Activated naive CD8-positive, alpha-beta T cell treated with anti-CD3 and anti-CD28 coated beads, Interleukin-2, amount 10 ng/mL, durations not matched to agents 7 days and 5 days (primary cell): ENCODE data around the gene USP47. TPM values are rescaled to one million over a fixed set of nuclear protein-coding genes. Genes with fewer than 3 reads are reported as not detected.
A peak's percentile ranks its signal among the peaks of the same experiment; 100 is the strongest.

Source experiments
- ATAC-seq: fragments of 150-1000 bp; cut with Tn5 transposase; one replicate; pipeline ENCODE4 v1.10.0; 2021; ENCODE audit warnings: low read depth, moderate library complexity
- POLR2A ChIA-PET: fragments of 350-600 bp; sonication (Branson Sonifier 250); formaldehyde crosslinking; loops from one replicate; lab custom pipeline; 2021; ENCODE audit warnings: antibody characterized with exemption; lab: Charles Lee
- DNase-seq: peaks from one replicate; pipeline ENCODE4 v3.0.0; 2021
- H3K27ac Mint-ChIP-seq: one replicate; pipeline ENCODE4 v1.8.0; 2022; ENCODE audit warnings: mild to moderate bottlenecking, mixed read lengths
- H3K27me3 Mint-ChIP-seq: one replicate; pipeline ENCODE4 v1.8.0; 2022; ENCODE audit warnings: mild to moderate bottlenecking, moderate library complexity, mixed read lengths
- H3K36me3 Mint-ChIP-seq: one replicate; pipeline ENCODE4 v1.8.0; 2021; ENCODE audit warnings: mild to moderate bottlenecking, mixed read lengths
- H3K4me1 Mint-ChIP-seq: one replicate; pipeline ENCODE4 v1.8.0; 2021; ENCODE audit warnings: mixed read lengths
- H3K4me3 Mint-ChIP-seq: one replicate; pipeline ENCODE4 v1.8.0; 2022; ENCODE audit warnings: mild to moderate bottlenecking, moderate library complexity, mixed read lengths
- H3K9me3 Mint-ChIP-seq: one replicate; pipeline ENCODE4 v1.8.0; 2021; ENCODE audit warnings: mixed read lengths
- total RNA-seq, 2 experiments: library from RNA; stranded (reverse); gene quantifications; one replicate each; pipeline ENCODE4 v1.2.3, GENCODE V29; 2021

The USP47 gene
- total RNA-seq, 2 experiments from 2014 or later, result 43.7 to 46.0 TPM

DNA sequence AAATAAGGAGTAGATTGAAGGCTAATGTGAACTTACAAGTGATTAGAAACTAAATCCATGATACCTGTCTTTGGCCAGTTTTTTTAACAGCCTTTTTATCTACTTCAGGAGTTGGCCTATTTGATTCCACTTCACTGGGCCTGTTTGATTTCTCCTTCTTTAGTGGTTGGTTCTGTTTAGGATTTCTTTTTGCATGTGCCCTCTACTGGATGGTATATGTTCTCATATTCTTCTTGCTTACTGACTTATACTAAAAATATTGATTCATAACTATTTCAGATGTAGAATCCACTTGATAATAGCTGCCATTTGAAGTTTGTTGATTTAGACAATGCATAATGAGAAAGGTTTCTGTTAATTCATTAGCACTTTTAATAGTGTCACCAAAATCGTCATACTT is 53.9 kb downstream of the USP47 start:
- no peak for ATAC-seq
- H3K9me3 Mint-ChIP-seq, result no peaks in the 10 kb centered on the region
- no peaks in the 10 kb centered on the region for H3K27me3 Mint-ChIP-seq
- no peak overlapping the region for H3K27ac Mint-ChIP-seq
- POLR2A ChIA-PET, result interaction anchor here (0.5 kb wide), 1 partner anchor 113 kb away, joined by 3 read pairs; the partner anchor contains the start of gene DKK3
- DNase-seq, result no peak
- peaks cover 11% of the 10 kb centered on the region for H3K36me3 Mint-ChIP-seq
- H3K4me3 Mint-ChIP-seq, result no peak overlapping the region
- peaks cover 9% of the 10 kb centered on the region for H3K4me1 Mint-ChIP-seq

- POLR2A ChIA-PET, result no interaction called here
- H3K27ac Mint-ChIP-seq, result no peak overlapping the region
- H3K9me3 Mint-ChIP-seq, result no peaks in the 10 kb centered on the region
- H3K4me3 Mint-ChIP-seq, result no peak overlapping the region
- DNase-seq (no peak), ATAC-seq (peak; percentile 47)
- H3K4me1 Mint-ChIP-seq, result peaks cover 10% of the 10 kb centered on the region
- H3K27me3 Mint-ChIP-seq, result no peaks in the 10 kb centered on the region
- H3K36me3 Mint-ChIP-seq, result peaks cover 9% of the 10 kb centered on the region
Observed at GRCh38 chr11:11898648-11899047, 56.9 kb downstream of the USP47 start.

- H3K27me3 Mint-ChIP-seq, result no peaks in the 10 kb centered on the region
- H3K4me3 Mint-ChIP-seq, result no peak overlapping the region
- H3K9me3 Mint-ChIP-seq, result no peaks in the 10 kb centered on the region
- peaks cover 11% of the 10 kb centered on the region for H3K36me3 Mint-ChIP-seq
- no peak overlapping the region for H3K27ac Mint-ChIP-seq
- peaks cover 10% of the 10 kb centered on the region for H3K4me1 Mint-ChIP-seq
- DNase-seq (no peak), ATAC-seq (no peak)
- POLR2A ChIA-PET, result no interaction called here
Observed at GRCh38 chr11:11899401-11899800, 57.6 kb downstream of the USP47 start.

DNA sequence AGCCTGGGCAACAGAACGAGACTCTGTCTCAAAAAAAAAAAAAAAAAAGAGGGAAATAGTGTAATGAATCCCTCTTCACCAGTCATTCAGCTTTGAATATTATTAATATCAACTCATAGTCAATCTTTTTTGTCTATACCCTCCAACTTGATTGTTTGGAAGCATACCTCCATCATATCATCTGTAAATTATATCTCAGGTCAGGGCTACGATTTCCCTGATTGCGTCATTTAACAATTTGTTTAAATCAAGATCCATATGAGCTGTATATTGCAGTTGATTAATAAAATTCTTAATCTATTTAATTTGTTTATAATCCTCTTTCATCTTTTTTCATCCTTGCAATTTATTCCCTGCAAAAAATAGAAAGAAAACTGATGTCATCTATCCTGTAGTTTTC is 60.2 kb downstream of the USP47 start:
- peaks cover 10% of the 10 kb centered on the region for H3K4me1 Mint-ChIP-seq
- H3K27ac Mint-ChIP-seq, result no peak overlapping the region
- no peak for ATAC-seq
- H3K4me3 Mint-ChIP-seq, result no peak overlapping the region
- H3K27me3 Mint-ChIP-seq, result no peaks in the 10 kb centered on the region
- POLR2A ChIA-PET, result no interaction called here
- peaks cover 12% of the 10 kb centered on the region for H3K36me3 Mint-ChIP-seq
- DNase-seq, result no peak
- no peaks in the 10 kb centered on the region for H3K9me3 Mint-ChIP-seq

- POLR2A ChIA-PET, result no interaction called here
- Mint-ChIP-seq H3K9me3 (no peaks in the 10 kb centered on the region), H3K4me3 (no peak overlapping the region), H3K4me1 (no peaks in the 10 kb centered on the region), H3K36me3 (peaks cover 22% of the 10 kb centered on the region), H3K27ac (no peak overlapping the region), H3K27me3 (no peaks in the 10 kb centered on the region)
- no peak for ATAC-seq
- no peak for DNase-seq
Observed at GRCh38 chr11:11909727-11910126, 68.0 kb downstream of the USP47 start.

DNA sequence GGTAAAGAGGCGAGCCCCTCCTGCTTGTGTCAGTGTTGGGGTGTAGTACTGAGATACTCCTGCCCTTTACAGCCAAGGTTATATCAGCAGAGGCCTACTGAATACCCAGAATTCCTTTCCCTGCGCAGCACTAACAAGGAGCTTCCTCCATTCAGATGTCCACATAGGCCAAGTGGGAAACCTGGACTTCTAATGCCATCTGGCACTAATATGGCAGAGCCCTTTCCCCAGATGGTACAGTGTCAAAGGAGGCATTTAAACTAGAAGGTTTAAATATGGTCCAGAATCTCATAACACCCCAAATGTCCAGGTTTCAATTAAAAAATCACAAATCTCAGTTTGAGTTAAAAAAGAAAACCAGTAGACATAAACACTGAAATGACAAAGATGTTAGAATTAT is 68.8 kb downstream of the USP47 start:
- H3K27ac Mint-ChIP-seq, result no peak overlapping the region
- POLR2A ChIA-PET, result no interaction called here
- DNase-seq, result no peak
- no peak overlapping the region for H3K4me3 Mint-ChIP-seq
- ATAC-seq, result no peak
- no peaks in the 10 kb centered on the region for H3K4me1 Mint-ChIP-seq
- H3K9me3 Mint-ChIP-seq, result no peaks in the 10 kb centered on the region
- H3K36me3 Mint-ChIP-seq, result peaks cover 24% of the 10 kb centered on the region
- no peaks in the 10 kb centered on the region for H3K27me3 Mint-ChIP-seq

- Mint-ChIP-seq H3K27me3 (no peaks in the 10 kb centered on the region), H3K4me1 (no peaks in the 10 kb centered on the region), H3K9me3 (no peaks in the 10 kb centered on the region), H3K27ac (no peak overlapping the region), H3K4me3 (no peak overlapping the region), H3K36me3 (peaks cover 28% of the 10 kb centered on the region)
- ATAC-seq (no peak), DNase-seq (no peak)
- POLR2A ChIA-PET, result no interaction called here
Observed at GRCh38 chr11:11913395-11913794, 71.6 kb downstream of the USP47 start.

DNA sequence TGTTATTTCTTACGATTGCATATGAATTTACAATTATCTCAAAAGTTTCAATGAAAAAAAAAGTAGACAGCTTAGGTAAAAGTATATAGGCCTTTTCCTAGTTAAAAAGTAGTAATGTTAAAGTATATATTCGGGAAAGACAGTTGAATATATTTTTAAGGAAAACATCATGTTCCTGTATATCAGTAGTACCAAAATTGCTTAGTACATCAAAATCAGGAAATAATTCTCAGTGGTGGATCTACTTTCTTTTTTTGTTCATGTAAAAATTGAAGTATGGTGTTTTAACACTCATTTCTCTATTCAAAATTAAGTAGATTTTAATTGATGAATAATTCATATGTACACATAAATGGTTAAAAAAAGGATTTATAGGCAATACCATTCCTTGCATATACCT is 73.9 kb downstream of the USP47 start:
- ATAC-seq (no peak), DNase-seq (no peak)
- Mint-ChIP-seq H3K9me3 (no peaks in the 10 kb centered on the region), H3K4me3 (no peak overlapping the region), H3K4me1 (peaks cover 1% of the 10 kb centered on the region), H3K27me3 (no peaks in the 10 kb centered on the region), H3K36me3 (peaks cover 26% of the 10 kb centered on the region), H3K27ac (no peak overlapping the region)
- POLR2A ChIA-PET, result no interaction called here

DNA sequence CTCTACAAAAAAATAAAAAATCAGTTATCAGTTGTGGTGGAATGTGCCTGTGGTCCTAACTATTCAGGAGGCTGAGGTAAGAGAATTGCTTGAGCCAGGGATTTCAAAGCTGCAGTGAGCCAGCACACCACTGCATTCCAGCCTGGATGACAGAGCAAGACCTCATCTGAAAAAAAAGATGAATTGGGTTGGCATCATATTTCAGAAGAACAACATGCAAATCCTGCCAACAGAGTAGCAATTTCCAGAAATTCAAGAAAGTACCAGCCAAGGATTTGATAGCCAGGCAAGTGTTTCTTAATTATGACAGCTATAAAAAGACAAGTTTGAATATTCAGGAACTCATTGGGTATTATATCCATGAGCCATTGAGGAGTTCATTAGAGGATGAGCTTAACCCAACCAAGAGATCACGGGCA is 75.2 kb downstream of the USP47 start:
- Mint-ChIP-seq H3K4me3 (no peak overlapping the region), H3K4me1 (peaks cover 1% of the 10 kb centered on the region), H3K9me3 (no peaks in the 10 kb centered on the region), H3K27ac (no peak overlapping the region), H3K36me3 (peaks cover 18% of the 10 kb centered on the region), H3K27me3 (no peaks in the 10 kb centered on the region)
- POLR2A ChIA-PET, result no interaction called here
- ATAC-seq, result no peak
- no peak for DNase-seq

DNA sequence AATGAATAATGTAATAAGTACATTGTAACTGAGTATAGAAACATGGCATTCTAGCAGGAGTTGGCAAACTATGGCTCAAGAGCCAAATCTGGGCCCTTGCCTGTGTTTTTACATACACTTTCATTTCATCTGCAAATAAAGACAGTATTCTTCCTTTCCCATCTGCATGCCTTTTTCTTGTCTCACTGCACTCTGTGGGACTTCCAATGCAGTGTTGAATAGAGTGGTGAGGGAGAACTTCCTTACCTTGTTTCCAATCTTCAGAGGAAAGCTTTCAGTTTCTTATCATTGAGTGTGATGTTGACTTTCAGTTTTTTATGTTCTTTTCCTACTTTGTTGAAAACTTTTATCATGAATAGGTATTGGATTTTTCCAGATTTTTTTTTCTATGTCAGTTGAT is 82.1 kb downstream of the USP47 start:
- H3K27ac Mint-ChIP-seq, result no peak overlapping the region

DNA sequence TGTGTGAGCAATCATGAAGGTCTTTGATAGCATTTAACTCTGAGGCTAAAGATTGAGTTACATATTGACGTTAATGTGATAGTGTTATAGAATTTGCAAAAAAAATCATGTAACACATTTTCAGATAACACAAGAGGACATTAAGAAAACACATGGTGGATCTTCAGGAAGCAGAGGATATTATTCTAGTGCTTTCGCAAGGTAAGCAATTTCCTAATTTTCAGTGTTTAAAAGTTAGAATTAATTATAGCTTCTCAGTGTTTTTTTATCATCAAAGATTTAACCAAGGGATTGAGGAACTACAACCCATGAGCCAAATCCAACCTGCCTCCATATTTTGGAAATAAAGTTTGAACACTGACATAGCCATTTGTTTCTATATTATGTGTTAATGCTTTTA is 88.1 kb downstream of the USP47 start:
- Mint-ChIP-seq H3K4me1 (peaks cover 2% of the 10 kb centered on the region), H3K4me3 (no peak overlapping the region), H3K9me3 (no peaks in the 10 kb centered on the region), H3K27ac (no peak overlapping the region), H3K27me3 (no peaks in the 10 kb centered on the region), H3K36me3 (peaks cover 32% of the 10 kb centered on the region)
- POLR2A ChIA-PET, result no interaction called here
- DNase-seq, result no peak
- no peak for ATAC-seq

More for the DNA sequence above, 82.1 kb downstream of the USP47 start:
- Mint-ChIP-seq H3K36me3 (peaks cover 35% of the 10 kb centered on the region), H3K4me3 (no peak overlapping the region), H3K27me3 (no peaks in the 10 kb centered on the region), H3K4me1 (peaks cover 10% of the 10 kb centered on the region), H3K9me3 (no peaks in the 10 kb centered on the region)
- POLR2A ChIA-PET, result no interaction called here
- DNase-seq (no peak), ATAC-seq (no peak)

GRCh38 chr11:11931461-11932055 is 89.8 kb downstream of the USP47 start:
- H3K27me3 Mint-ChIP-seq, result no peaks in the 10 kb centered on the region
- no peaks in the 10 kb centered on the region for H3K9me3 Mint-ChIP-seq
- POLR2A ChIA-PET, result no interaction called here
- ATAC-seq (no peak), DNase-seq (no peak)
- H3K36me3 Mint-ChIP-seq, result peaks cover 21% of the 10 kb centered on the region
- H3K4me3 Mint-ChIP-seq, result no peak overlapping the region
- H3K27ac Mint-ChIP-seq, result no peak overlapping the region
- H3K4me1 Mint-ChIP-seq, result peaks cover 1% of the 10 kb centered on the region

- Mint-ChIP-seq H3K36me3 (peaks cover 25% of the 10 kb centered on the region), H3K27me3 (no peaks in the 10 kb centered on the region), H3K27ac (no peak overlapping the region), H3K4me3 (no peak overlapping the region), H3K9me3 (no peaks in the 10 kb centered on the region), H3K4me1 (no peaks in the 10 kb centered on the region)
- DNase-seq (no peak), ATAC-seq (no peak)
- POLR2A ChIA-PET, result no interaction called here
Observed at GRCh38 chr11:11935536-11935935, 93.8 kb downstream of the USP47 start.

DNA sequence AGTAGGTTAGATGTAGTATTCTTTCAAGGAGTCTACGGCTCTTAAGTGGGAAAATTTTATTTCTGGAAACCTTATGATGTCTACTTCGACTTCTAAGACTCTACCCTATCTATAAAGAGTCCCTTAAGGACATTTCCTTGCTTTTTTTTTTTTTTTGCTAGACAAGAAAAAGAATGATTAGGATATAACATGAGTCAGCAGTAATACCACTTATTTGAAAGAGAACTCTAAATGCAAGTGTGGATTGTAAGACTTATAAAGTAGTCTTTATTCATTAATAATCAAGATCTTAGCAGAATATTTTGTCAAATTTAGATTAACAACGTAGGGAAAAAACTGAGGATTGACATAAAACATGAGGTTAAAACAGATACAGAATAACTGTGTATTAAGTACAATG is 95.7 kb downstream of the USP47 start:
- ATAC-seq, result no peak
- Mint-ChIP-seq H3K4me3 (no peak overlapping the region), H3K4me1 (no peaks in the 10 kb centered on the region), H3K27ac (no peak overlapping the region), H3K27me3 (no peaks in the 10 kb centered on the region), H3K9me3 (no peaks in the 10 kb centered on the region), H3K36me3 (peaks cover 29% of the 10 kb centered on the region)
- no peak for DNase-seq
- POLR2A ChIA-PET, result no interaction called here

DNA sequence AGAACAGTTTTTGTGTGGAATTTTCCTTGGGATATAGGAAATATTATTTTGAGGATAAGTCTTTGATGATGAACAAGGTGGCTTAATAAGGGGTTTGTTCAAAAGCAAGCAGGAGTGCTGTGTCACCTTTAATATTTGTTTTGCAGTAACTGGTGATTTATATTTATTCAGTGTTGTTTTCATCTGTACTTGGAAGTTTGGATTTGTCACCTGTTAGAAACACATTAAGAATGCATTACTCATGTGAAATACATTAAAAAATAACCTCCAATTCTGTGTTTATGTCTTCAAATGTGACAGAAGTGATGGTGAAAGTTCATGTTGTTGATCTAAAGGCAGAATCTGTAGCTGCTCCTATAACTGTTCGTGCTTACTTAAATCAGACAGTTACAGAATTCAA is 96.2 kb downstream of the USP47 start:
- H3K36me3 Mint-ChIP-seq, result peaks cover 30% of the 10 kb centered on the region
- no peak overlapping the region for H3K27ac Mint-ChIP-seq
- H3K4me1 Mint-ChIP-seq, result no peaks in the 10 kb centered on the region
- no peaks in the 10 kb centered on the region for H3K9me3 Mint-ChIP-seq
- H3K4me3 Mint-ChIP-seq, result no peak overlapping the region
- POLR2A ChIA-PET, result no interaction called here
- no peaks in the 10 kb centered on the region for H3K27me3 Mint-ChIP-seq
- no peak for ATAC-seq
- DNase-seq, result no peak
